Measurements from ENCODE around the gene TPSG1. TPM values are rescaled to one million over a fixed set of nuclear protein-coding genes. Genes with fewer than 3 reads are reported as not detected.

TPSG1 gene
- polyA plus RNA-seq, 1 donor (not counting 4 experiments of a cell fraction or from before 2014, with no cell fraction given) = not detected

GRCh38 chr16:1198194-1198593 lies 26.9 kb downstream of the TPSG1 start:
- dilution Hi-C loops (cut with MboI; ENCODE audit: extremely low pct_ligation_motif_present, low sequenced_read_pairs) = no loop called here
- TF ChIP-seq EZH2 (IDR thresholded peaks at IDR 0.05; ENCODE audit: low read length) = no peak
- TF ChIP-seq CTCF (optimal IDR thresholded peaks at IDR 0.05 in 1 of 3, IDR thresholded peaks at IDR 0.05 in 1 of 3, conservative IDR thresholded peaks at IDR 0.05 in 1 of 3; ENCODE audit: extremely low read depth in 1 of 3, insufficient read depth in 2 of 3, low read length in 3 of 3) = no peak
- FAIRE-seq = no peak
- H3K79me2 ChIP-seq (ENCODE audit: control insufficient read depth, insufficient read depth, low read length) = no peaks in the 10 kb centered on the region
- DNase-seq (ENCODE audit: low read depth, low spot score) = no peak
- H3K9ac ChIP-seq (ENCODE audit: control insufficient read depth, extremely low read depth, insufficient read depth, low read length) = no peak overlapping the region
- H4K20me1 ChIP-seq (ENCODE audit: control insufficient read depth, extremely low read depth, insufficient read depth, low read length) = no peaks in the 10 kb centered on the region
- H3K4me2 ChIP-seq (ENCODE audit: control insufficient read depth, extremely low read depth, insufficient read depth, low read depth, low read length) = no peak overlapping the region
- H2AFZ ChIP-seq (ENCODE audit: control insufficient read depth, low read length) = no peak overlapping the region
- no peaks in the 10 kb centered on the region for H3K27me3 ChIP-seq (ENCODE audit: control insufficient read depth, extremely low read depth, insufficient read depth, low read length)
- H3K4me3 ChIP-seq (ENCODE audit: control insufficient read depth in 2 of 3, extremely low read depth in 1 of 3, insufficient read depth in 2 of 3, low read depth in 1 of 3, low read length in 3 of 3) = no peak overlapping the region
- H3K9me3 ChIP-seq (ENCODE audit: control insufficient read depth, low read depth, low read length) = peaks cover 4% of the 10 kb centered on the region
- no peaks in the 10 kb centered on the region for H3K36me3 ChIP-seq (ENCODE audit: control insufficient read depth in 2 of 2, extremely low read depth in 1 of 2, insufficient read depth in 2 of 2, low read length in 2 of 2)
- H3K27ac ChIP-seq (ENCODE audit: control insufficient read depth, insufficient read depth, low read length) = no peak overlapping the region
- no peaks in the 10 kb centered on the region for H3K4me1 ChIP-seq (ENCODE audit: control insufficient read depth, extremely low read depth, insufficient read depth, low read length)
- no peaks in the 10 kb centered on the region for H3K9me1 ChIP-seq (ENCODE audit: control insufficient read depth, extremely low read depth, insufficient read depth, low read length)

- H3K4me2 ChIP-seq (ENCODE audit: control insufficient read depth, extremely low read depth, insufficient read depth, low read depth, low read length) = no peak overlapping the region
- no peaks in the 10 kb centered on the region for H3K4me1 ChIP-seq (ENCODE audit: control insufficient read depth, extremely low read depth, insufficient read depth, low read length)
- no peak overlapping the region for H3K9ac ChIP-seq (ENCODE audit: control insufficient read depth, extremely low read depth, insufficient read depth, low read length)
- no peaks in the 10 kb centered on the region for H4K20me1 ChIP-seq (ENCODE audit: control insufficient read depth, extremely low read depth, insufficient read depth, low read length)
- no peak for TF ChIP-seq EZH2 (IDR thresholded peaks at IDR 0.05; ENCODE audit: low read length)
- no peak for TF ChIP-seq CTCF (optimal IDR thresholded peaks at IDR 0.05 in 1 of 3, IDR thresholded peaks at IDR 0.05 in 1 of 3, conservative IDR thresholded peaks at IDR 0.05 in 1 of 3; ENCODE audit: extremely low read depth in 1 of 3, insufficient read depth in 2 of 3, low read length in 3 of 3)
- no peaks in the 10 kb centered on the region for H3K9me1 ChIP-seq (ENCODE audit: control insufficient read depth, extremely low read depth, insufficient read depth, low read length)
- no peaks in the 10 kb centered on the region for H3K36me3 ChIP-seq (ENCODE audit: control insufficient read depth in 2 of 2, extremely low read depth in 1 of 2, insufficient read depth in 2 of 2, low read length in 2 of 2)
- H2AFZ ChIP-seq (ENCODE audit: control insufficient read depth, low read length) = no peak overlapping the region
- H3K4me3 ChIP-seq (ENCODE audit: control insufficient read depth in 2 of 3, extremely low read depth in 1 of 3, insufficient read depth in 2 of 3, low read depth in 1 of 3, low read length in 3 of 3) = no peak overlapping the region
- no peaks in the 10 kb centered on the region for H3K27me3 ChIP-seq (ENCODE audit: control insufficient read depth, extremely low read depth, insufficient read depth, low read length)
- no peak for DNase-seq (ENCODE audit: low read depth, low spot score)
- no peak overlapping the region for H3K27ac ChIP-seq (ENCODE audit: control insufficient read depth, insufficient read depth, low read length)
- dilution Hi-C loops (cut with MboI; ENCODE audit: extremely low pct_ligation_motif_present, low sequenced_read_pairs) = no loop called here
- no peak for FAIRE-seq
- H3K79me2 ChIP-seq (ENCODE audit: control insufficient read depth, insufficient read depth, low read length) = no peaks in the 10 kb centered on the region
- peaks cover 4% of the 10 kb centered on the region for H3K9me3 ChIP-seq (ENCODE audit: control insufficient read depth, low read depth, low read length)
These were observed 27.7 kb downstream of the TPSG1 start for GRCh38 chr16:1197237-1197866.
